ENCODE measurements around the gene KHK. TPM values are rescaled to one million over a fixed set of nuclear protein-coding genes. Genes with fewer than 3 reads are reported as not detected.

KHK gene
- total and polyA plus RNA-seq, 2 of the 8 experiments (the other 6 are each of a cell fraction or from before 2014, with no cell fraction given), result 11.0 to 17.7 TPM

- no peak for TF ChIP-seq CHD7 (IDR thresholded peaks at IDR 0.05; ENCODE audit: insufficient replicate concordance, low read length)
- TF ChIP-seq E2F6 (IDR thresholded peaks at IDR 0.05), result no peak
- TF ChIP-seq POU5F1 (IDR thresholded peaks at IDR 0.05; ENCODE audit: low read depth, low read length), result no peak
- no peak for TF ChIP-seq JUND (IDR thresholded peaks at IDR 0.05; ENCODE audit: low read length)
These were observed 61.4 kb downstream of the KHK start (continued) for GRCh38 chr2:27147935-27148334.
